ENCODE results near the gene PRPF39. TPM values are rescaled to one million over a fixed set of nuclear protein-coding genes. Genes with fewer than 3 reads are reported as not detected.

PRPF39 gene
- total RNA-seq, 2 donors from 2014 or later, result 30.3 to 47.1 TPM

GRCh38 chr14:45051896-45052295, 32.0 kb upstream of the PRPF39 start:
- WGBS, result 97% methylated on average over 4 of the region's 4 CpGs
- Histone ChIP-seq H3K27ac (no peak overlapping the region), H3K27me3 (replicated peaks; ENCODE audit: insufficient read depth) (no peaks in the 10 kb centered on the region), H3K4me3 (no peak overlapping the region), H3K4me1 (replicated peaks) (no peaks in the 10 kb centered on the region), H3K9me3 (no peaks in the 10 kb centered on the region), H3K36me3 (no peaks in the 10 kb centered on the region)
- TF ChIP-seq POLR2AphosphoS5 (IDR thresholded peaks at IDR 0.05), result no peak
- no peak for TF ChIP-seq POLR2A (IDR thresholded peaks at IDR 0.05)
- no peak for TF ChIP-seq CTCF (IDR thresholded peaks at IDR 0.05)
- DNase-seq (ENCODE audit: low spot score), result no peak
- intact Hi-C loops (cut with DNase I), result no loop called here

- Histone ChIP-seq H3K4me3 (no peak overlapping the region), H3K9me3 (no peaks in the 10 kb centered on the region), H3K4me1 (replicated peaks) (no peaks in the 10 kb centered on the region), H3K27me3 (replicated peaks; ENCODE audit: insufficient read depth) (no peaks in the 10 kb centered on the region), H3K36me3 (no peaks in the 10 kb centered on the region), H3K27ac (no peak overlapping the region)
- TF ChIP-seq POLR2AphosphoS5 (IDR thresholded peaks at IDR 0.05) (no peak), POLR2A (IDR thresholded peaks at IDR 0.05) (no peak), CTCF (IDR thresholded peaks at IDR 0.05) (no peak)
- intact Hi-C loops (cut with DNase I), result no loop called here
- no peak for DNase-seq (ENCODE audit: low spot score)
- 93% methylated on average over 2 of the region's 2 CpGs for WGBS
Measured at GRCh38 chr14:45057349-45057748, 26.6 kb upstream of the PRPF39 start.

GRCh38 chr14:45057881-45058364, 26.0 kb upstream of the PRPF39 start:
- intact Hi-C loops (cut with DNase I), result no loop called here
- H3K27ac ChIP-seq, result no peak overlapping the region
- no peaks in the 10 kb centered on the region for H3K4me1 ChIP-seq (replicated peaks)
- H3K4me3 ChIP-seq, result no peak overlapping the region
- TF ChIP-seq POLR2AphosphoS5 (IDR thresholded peaks at IDR 0.05), result no peak
- TF ChIP-seq POLR2A (IDR thresholded peaks at IDR 0.05), result no peak
- TF ChIP-seq CTCF (IDR thresholded peaks at IDR 0.05), result no peak
- H3K36me3 ChIP-seq, result no peaks in the 10 kb centered on the region
- no peaks in the 10 kb centered on the region for H3K27me3 ChIP-seq (replicated peaks; ENCODE audit: insufficient read depth)
- no peaks in the 10 kb centered on the region for H3K9me3 ChIP-seq
- DNase-seq (ENCODE audit: low spot score), result no peak

DNA sequence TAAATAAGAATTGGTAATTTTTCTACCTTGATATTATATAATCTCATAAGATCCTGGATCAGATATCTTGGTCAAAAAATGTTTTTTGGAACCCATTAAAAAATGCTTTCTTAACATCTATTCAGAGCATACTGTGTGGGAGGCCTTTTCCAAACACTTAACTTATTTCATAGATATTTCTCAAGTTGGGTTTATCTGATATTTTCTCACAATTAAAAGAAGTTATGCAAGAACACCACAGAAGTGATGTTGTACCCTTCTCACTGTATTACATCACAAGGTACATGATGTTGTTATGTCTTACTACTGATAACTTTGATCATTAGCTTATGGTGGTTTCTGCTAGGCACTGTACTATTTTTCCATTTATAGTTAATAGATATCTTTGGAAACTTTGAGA, 23.4 kb upstream of the PRPF39 start:
- no peaks in the 10 kb centered on the region for H3K27me3 ChIP-seq (replicated peaks; ENCODE audit: insufficient read depth)
- H3K4me3 ChIP-seq, result no peak overlapping the region
- no peak for DNase-seq (ENCODE audit: low spot score)
- H3K4me1 ChIP-seq (replicated peaks), result no peaks in the 10 kb centered on the region
- no peaks in the 10 kb centered on the region for H3K36me3 ChIP-seq
- no peak overlapping the region for H3K27ac ChIP-seq
- intact Hi-C loops (cut with DNase I), result no loop called here
- no peaks in the 10 kb centered on the region for H3K9me3 ChIP-seq
- TF ChIP-seq CTCF (IDR thresholded peaks at IDR 0.05) (no peak), POLR2A (IDR thresholded peaks at IDR 0.05) (no peak), POLR2AphosphoS5 (IDR thresholded peaks at IDR 0.05) (no peak)

GRCh38 chr14:45065540-45065939, 18.4 kb upstream of the PRPF39 start:
- H3K36me3 ChIP-seq, result no peaks in the 10 kb centered on the region
- no peak overlapping the region for H3K27ac ChIP-seq
- WGBS, result 78% methylated on average over 3 of the region's 3 CpGs
- no peak for TF ChIP-seq POLR2AphosphoS5 (IDR thresholded peaks at IDR 0.05)
- H3K9me3 ChIP-seq, result no peaks in the 10 kb centered on the region
- no peak overlapping the region for H3K4me3 ChIP-seq
- no peak for DNase-seq (ENCODE audit: low spot score)
- no peaks in the 10 kb centered on the region for H3K4me1 ChIP-seq (replicated peaks)
- intact Hi-C loops (cut with DNase I), result no loop called here
- no peaks in the 10 kb centered on the region for H3K27me3 ChIP-seq (replicated peaks; ENCODE audit: insufficient read depth)

Measured in prostate gland (tissue), 2 donors.